Measurements from ENCODE around the gene RFLNA.

The RFLNA gene

GRCh38 chr12:124354400-124354799, 59.5 kb downstream of the RFLNA start:
- in situ Hi-C loops (cut with MboI; ENCODE audit: low sequenced_read_pairs), result no loop called here

- in situ Hi-C loops (cut with MboI; ENCODE audit: low sequenced_read_pairs), result no loop called here
Measured at GRCh38 chr12:124356221-124356620, 61.3 kb downstream of the RFLNA start.

DNA sequence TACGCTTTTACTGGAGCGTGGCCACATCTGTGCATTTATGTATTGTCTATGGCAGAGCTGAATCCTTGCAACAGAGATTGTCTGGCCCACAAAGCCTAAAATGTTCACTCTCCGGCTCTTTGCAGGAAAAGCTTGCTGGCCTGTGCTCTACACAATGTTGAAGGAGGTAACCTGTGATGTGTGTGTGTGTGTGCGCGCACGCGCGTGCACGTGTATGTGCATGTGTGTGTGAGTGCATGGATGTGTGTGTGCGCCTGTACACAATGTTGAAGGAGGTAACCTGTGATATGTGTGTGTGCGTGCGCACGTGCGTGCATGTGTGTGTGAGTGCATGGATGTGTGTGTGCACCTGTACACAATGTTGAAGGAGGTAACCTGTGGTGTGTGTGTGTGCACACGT, 62.7 kb downstream of the RFLNA start:
- in situ Hi-C loops (cut with MboI; ENCODE audit: low sequenced_read_pairs), result no loop called here

- in situ Hi-C loops (cut with MboI; ENCODE audit: low sequenced_read_pairs), result no loop called here
Measured at GRCh38 chr12:124358572-124358971, 63.7 kb downstream of the RFLNA start.

- in situ Hi-C loops (cut with MboI; ENCODE audit: low sequenced_read_pairs), result no loop called here
Measured at GRCh38 chr12:124359671-124360581, 65.0 kb downstream of the RFLNA start.

DNA sequence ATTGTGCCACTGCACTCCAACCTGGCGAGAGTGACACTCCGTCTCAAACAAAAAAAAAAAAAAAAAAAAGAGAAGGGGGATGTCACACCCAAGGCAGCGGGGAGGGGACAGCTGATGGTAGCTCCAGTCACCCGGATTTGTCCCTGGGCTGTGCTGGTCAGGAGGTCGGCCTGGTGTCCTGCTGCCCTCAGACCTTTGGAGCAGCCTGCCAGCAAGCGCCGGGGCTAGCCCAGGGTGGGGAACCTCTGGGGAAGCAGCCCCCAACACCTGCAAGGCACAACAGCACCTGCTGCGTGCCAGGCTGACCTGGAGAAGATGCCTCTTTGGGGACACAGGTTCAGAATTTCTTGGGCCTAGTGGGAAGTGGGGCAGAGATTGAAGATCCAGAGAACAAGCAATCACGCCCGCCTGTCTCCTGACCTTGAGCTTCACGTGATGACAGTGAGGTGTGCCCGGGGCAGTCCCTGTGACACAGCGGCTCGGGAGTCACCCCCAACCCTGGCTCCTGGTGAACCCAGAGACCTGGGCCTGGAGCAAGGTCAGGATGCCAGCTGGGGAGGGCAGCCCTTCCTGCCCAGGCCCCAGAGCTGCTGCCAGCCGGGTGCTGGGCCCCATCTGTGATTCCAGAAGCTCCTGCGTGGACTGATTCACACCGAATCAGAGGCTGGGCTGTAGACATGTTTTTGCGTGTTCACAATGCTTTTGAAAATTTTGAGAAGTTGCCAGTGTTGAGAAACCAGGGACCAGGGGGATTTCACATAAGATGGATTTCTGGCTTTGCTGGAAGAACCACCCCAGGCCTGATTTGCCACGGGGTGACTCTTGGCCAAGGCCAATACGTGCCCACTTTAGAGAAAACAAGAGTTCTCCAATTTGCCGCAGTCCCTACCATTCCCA, 66.4 kb downstream of the RFLNA start:
- in situ Hi-C loops (cut with MboI; ENCODE audit: low sequenced_read_pairs), result no loop called here

DNA sequence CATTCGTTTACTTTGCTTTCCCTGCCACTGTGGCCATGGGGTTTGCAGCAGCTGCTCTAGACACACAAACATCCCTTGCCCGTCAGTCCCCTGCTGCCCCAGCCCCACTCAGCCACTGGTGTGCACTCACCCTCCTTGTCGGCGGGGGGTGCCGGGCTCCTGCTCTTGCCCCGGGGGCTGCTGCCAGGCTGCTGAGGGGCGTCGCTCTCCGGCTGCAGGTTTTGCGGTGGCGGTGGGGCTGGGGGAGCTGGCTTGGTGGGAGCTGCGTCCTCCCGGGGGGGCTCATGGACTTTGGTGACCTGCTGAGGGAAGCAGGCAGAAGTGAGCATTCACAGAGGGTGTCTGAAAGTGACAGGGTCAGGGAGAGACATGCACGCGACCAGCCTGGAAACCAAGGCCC, 67.1 kb downstream of the RFLNA start:
- in situ Hi-C loops (cut with MboI; ENCODE audit: low sequenced_read_pairs), result no loop called here

DNA sequence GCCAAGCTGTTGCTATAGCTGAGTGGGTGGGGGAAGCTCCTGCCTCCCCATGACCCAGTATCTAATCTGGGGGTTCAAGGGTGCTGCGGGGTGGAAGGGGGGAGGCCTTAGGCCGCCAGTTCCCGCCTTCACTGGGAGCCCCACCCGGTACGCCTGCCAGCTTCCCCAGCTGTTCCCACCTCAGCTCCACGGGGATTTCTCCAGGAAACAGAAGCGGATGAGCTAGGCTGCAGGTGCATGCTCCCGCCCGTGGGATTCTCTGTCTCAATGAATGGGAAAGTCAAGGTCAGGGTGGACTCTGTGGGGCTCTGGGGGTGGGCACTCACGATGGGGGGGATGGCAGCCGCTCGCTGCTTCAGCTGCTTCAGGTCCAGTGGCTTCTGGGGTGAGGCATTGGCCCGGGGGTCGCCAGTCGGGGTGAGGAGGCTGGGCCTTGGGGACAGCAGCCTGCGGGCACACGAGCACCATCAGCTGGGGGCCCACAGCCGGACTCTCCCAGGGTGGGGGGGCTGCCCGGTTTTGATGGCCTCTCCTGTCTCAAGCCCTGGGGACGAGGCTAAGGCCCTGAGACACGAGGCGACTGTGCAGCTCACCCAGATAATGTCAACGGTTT, 68.6 kb downstream of the RFLNA start:
- in situ Hi-C loops (cut with MboI; ENCODE audit: low sequenced_read_pairs), result no loop called here

DNA sequence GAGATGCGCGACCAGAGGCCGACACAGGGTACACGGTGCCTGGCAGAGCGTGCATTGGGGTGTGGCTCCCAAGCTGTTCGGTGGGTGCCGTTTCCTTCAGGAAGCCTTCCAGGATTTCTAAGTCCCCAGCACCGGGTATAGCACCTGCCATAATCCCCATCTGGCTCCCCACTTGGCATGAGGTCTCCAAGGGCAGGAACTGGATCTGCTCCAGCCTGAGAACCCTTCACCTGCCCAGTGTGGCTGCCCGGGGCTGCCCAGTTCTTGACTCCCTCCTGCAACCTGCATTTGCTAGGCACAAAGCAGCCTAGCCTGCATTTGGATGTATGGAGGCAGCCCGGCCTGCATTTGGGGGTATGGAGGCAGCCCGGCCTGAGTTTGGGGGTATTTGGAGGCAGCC, 69.7 kb downstream of the RFLNA start:
- in situ Hi-C loops (cut with MboI; ENCODE audit: low sequenced_read_pairs), result no loop called here
